ENCODE results near the gene CFAP298.
A peak's percentile ranks its signal among the peaks of the same experiment; 100 is the strongest.

- TF ChIP-seq CTCF (conservative IDR thresholded peaks at IDR 0.05; ENCODE audit: low read depth, low read length), result peak; percentile 61
- no peak for TF ChIP-seq EZH2phosphoT487 (IDR thresholded peaks at IDR 0.05; ENCODE audit: borderline replicate concordance, low read length)
Observed at GRCh38 chr21:32578107-32578691, 34.0 kb downstream of the CFAP298 start.

All from PC-3 (cell line).